Hepatocyte (in vitro differentiated cells): Measurements from ENCODE around the gene SORCS3. TPM values are rescaled to one million over a fixed set of nuclear protein-coding genes. Genes with fewer than 3 reads are reported as not detected.

Source experiments
- DNase-seq: peaks from one replicate; pipeline ENCODE4 v3.0.0-alpha.2; 2016; ENCODE audit warnings: low spot score
- H2AFZ ChIP-seq: fragments of 200-600 bp; sonication (generic); 2 replicates; pipeline ENCODE4 v1.6.0; 2016; ENCODE audit warnings: antibody characterized with exemption, mild to moderate bottlenecking
- H3K27ac ChIP-seq: fragments of 200-600 bp; sonication (generic); 2 replicates; pipeline ENCODE4 v1.5.1; 2016; ENCODE audit warnings: mild to moderate bottlenecking
- H3K27me3 ChIP-seq: fragments of 200-600 bp; sonication (generic); 2 replicates; pipeline ENCODE4 v1.6.1; 2016
- H3K36me3 ChIP-seq: fragments of 200-600 bp; sonication (generic); replicated peaks from 2 replicates; pipeline ENCODE4 v1.5.1; 2016; ENCODE audit warnings: low read depth; ENCODE audit not compliant: insufficient read depth
- H3K4me1 ChIP-seq: fragments of 200-600 bp; sonication (generic); 2 replicates; pipeline ENCODE4 v1.5.1; 2016; ENCODE audit warnings: mild to moderate bottlenecking, moderate library complexity; ENCODE audit not compliant: insufficient read depth
- H3K4me2 ChIP-seq: fragments of 200-600 bp; sonication (generic); 2 replicates; pipeline ENCODE4 v1.6.0; 2016
- H3K4me3 ChIP-seq: fragments of 200-600 bp; sonication (generic); 2 replicates; pipeline ENCODE4 v1.5.1; 2016; ENCODE audit warnings: mild to moderate bottlenecking
- H3K79me2 ChIP-seq: fragments of 200-600 bp; sonication (generic); 2 replicates; pipeline ENCODE4 v1.6.0; 2017; ENCODE audit warnings: mild to moderate bottlenecking
- H3K9me2 ChIP-seq: fragments of 200-600 bp; sonication (generic); replicated peaks from 2 replicates; pipeline ENCODE4 v1.6.0; 2017; ENCODE audit warnings: mild to moderate bottlenecking; ENCODE audit not compliant: insufficient read depth
- H3K9me3 ChIP-seq: fragments of 200-600 bp; sonication (generic); 2 replicates; pipeline ENCODE4 v1.5.1; 2016; ENCODE audit warnings: low read depth, mild to moderate bottlenecking
- H4K20me1 ChIP-seq: fragments of 200-600 bp; sonication (generic); 2 replicates; pipeline ENCODE4 v1.6.0; 2016; ENCODE audit warnings: mild to moderate bottlenecking; ENCODE audit not compliant: insufficient read depth, poor library complexity, severe bottlenecking
- EZH2 ChIP-seq: fragments of 200-600 bp; sonication (generic); IDR thresholded peaks from 2 replicates; pipeline ENCODE4 v1.6.1; 2016; ENCODE audit warnings: antibody characterized with exemption, mild to moderate bottlenecking, borderline replicate concordance
- EZH2phosphoT487 ChIP-seq: fragments of 200-600 bp; sonication (generic); IDR thresholded peaks from one replicate; pipeline ENCODE4 v1.6.1; 2018; ENCODE audit warnings: antibody characterized with exemption, mild to moderate bottlenecking, low read depth, moderate library complexity; ENCODE audit not compliant: unreplicated experiment, severe bottlenecking
- WGBS: methylation state at CpG from one replicate; pipeline ENCODE4 v1.1.6; 2016; ENCODE audit warnings: low lambda C conversion rate; ENCODE audit errors: missing lambda C conversion rate; 5-methylcytosine and 5-hydroxymethylcytosine counted together
- polyA plus RNA-seq: library from polyadenylated mRNA; unstranded; fragments of >200 nt; fragmentation: Nextera tagmentation; extraction: Ambion mirVana; gene quantifications from 2 replicates; pipeline ENCODE4 v1.2.1, GENCODE V29; 2016
- total RNA-seq: library from RNA; depleted of rRNA; stranded (reverse); fragments of >200 nt; gene quantifications from 2 replicates; pipeline ENCODE4 v1.2.3, GENCODE V29; 2014
- TF ChIP-seq, protein P1 (sequence below): fragments of 200-600 bp; sonication (generic); IDR thresholded peaks from 2 replicates; pipeline ENCODE4 v1.5.1; 2016; ENCODE audit warnings: antibody characterized with exemption, mild to moderate bottlenecking; ENCODE audit not compliant: poor library complexity

Gene SORCS3
- total and polyA plus RNA-seq, 2 experiments from 2014 or later: 0.59 to 0.80 TPM

DNA sequence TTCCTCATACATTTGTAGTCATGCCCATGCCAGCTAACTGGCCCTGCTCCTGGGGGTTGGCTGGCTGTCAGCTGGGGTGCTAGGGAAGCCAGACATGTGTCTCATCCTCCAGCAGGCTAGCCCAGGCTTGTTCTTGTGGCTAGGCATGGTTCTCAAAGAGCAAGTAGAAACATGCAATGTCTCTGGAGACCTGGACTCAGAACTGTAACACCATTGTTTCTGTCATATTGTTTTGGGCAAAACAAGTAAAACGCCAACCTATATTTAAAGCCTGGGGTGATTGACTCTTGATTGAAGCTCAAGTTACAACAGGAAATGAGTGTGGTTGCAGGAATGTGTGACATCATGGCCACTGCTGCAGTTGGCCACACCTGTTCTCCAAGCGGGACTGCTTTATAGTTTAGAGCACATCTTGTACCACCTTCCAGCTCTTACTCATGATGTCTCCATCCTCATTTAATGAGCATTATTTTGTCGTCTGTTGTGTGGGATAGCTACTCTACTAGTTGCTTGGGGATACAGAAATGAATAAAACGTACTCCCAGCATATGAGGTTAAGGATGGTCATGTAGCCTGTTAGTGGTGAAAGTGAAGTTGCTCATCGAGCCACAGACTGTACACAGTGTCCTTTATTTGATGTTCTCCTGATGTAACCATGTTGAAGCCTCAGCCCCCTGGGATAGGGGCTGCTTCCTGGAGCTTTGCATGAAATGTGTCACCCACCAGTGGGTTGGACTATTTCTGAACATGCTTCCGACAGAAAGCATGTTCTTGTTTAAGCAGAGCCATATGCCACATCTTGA lies 168.4 kb downstream of the SORCS3 start:
- TF ChIP-seq EZH2phosphoT487: no peak
- TF ChIP-seq, protein P1, sequence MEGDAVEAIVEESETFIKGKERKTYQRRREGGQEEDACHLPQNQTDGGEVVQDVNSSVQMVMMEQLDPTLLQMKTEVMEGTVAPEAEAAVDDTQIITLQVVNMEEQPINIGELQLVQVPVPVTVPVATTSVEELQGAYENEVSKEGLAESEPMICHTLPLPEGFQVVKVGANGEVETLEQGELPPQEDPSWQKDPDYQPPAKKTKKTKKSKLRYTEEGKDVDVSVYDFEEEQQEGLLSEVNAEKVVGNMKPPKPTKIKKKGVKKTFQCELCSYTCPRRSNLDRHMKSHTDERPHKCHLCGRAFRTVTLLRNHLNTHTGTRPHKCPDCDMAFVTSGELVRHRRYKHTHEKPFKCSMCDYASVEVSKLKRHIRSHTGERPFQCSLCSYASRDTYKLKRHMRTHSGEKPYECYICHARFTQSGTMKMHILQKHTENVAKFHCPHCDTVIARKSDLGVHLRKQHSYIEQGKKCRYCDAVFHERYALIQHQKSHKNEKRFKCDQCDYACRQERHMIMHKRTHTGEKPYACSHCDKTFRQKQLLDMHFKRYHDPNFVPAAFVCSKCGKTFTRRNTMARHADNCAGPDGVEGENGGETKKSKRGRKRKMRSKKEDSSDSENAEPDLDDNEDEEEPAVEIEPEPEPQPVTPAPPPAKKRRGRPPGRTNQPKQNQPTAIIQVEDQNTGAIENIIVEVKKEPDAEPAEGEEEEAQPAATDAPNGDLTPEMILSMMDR: no peak
- no peak for TF ChIP-seq EZH2
- Histone ChIP-seq H3K4me2 (no peak overlapping the region), H3K36me3 (no peaks in the 10 kb centered on the region), H2AFZ (no peak overlapping the region), H3K27me3 (no peaks in the 10 kb centered on the region), H3K27ac (peak overlapping the region; percentile 45), H3K4me1 (no peaks in the 10 kb centered on the region), H3K9me2 (no peaks in the 10 kb centered on the region), H3K79me2 (no peaks in the 10 kb centered on the region), H4K20me1 (no peaks in the 10 kb centered on the region), H3K9me3 (no peaks in the 10 kb centered on the region), H3K4me3 (no peak overlapping the region)
- DNase-seq: peak; percentile 26
- WGBS: 57% methylated on average over 6 of the region's 6 CpGs

GRCh38 chr10:104811166-104811565 lies 170.1 kb downstream of the SORCS3 start:
- 42% methylated on average over 1 of the region's 1 CpG for WGBS
- TF ChIP-seq, protein P1: no peak
- TF ChIP-seq EZH2 (no peak), EZH2phosphoT487 (no peak)
- no peaks in the 10 kb centered on the region for H3K9me3 ChIP-seq
- H3K27me3 ChIP-seq: no peaks in the 10 kb centered on the region
- no peaks in the 10 kb centered on the region for H3K36me3 ChIP-seq
- peak overlapping the region; percentile 40 for H3K27ac ChIP-seq
- no peaks in the 10 kb centered on the region for H4K20me1 ChIP-seq
- H3K4me1 ChIP-seq: no peaks in the 10 kb centered on the region
- no peak overlapping the region for H2AFZ ChIP-seq
- H3K79me2 ChIP-seq: no peaks in the 10 kb centered on the region
- H3K4me2 ChIP-seq: no peak overlapping the region
- H3K4me3 ChIP-seq: no peak overlapping the region
- DNase-seq: no peak
- no peaks in the 10 kb centered on the region for H3K9me2 ChIP-seq

GRCh38 chr10:104816501-104816900 lies 175.4 kb downstream of the SORCS3 start:
- H3K9me2 ChIP-seq: no peaks in the 10 kb centered on the region
- H3K79me2 ChIP-seq: no peaks in the 10 kb centered on the region
- TF ChIP-seq EZH2phosphoT487 (no peak), EZH2 (no peak)
- TF ChIP-seq, protein P1: no peak
- no peak overlapping the region for H3K4me2 ChIP-seq
- no peaks in the 10 kb centered on the region for H3K27me3 ChIP-seq
- H4K20me1 ChIP-seq: no peaks in the 10 kb centered on the region
- H2AFZ ChIP-seq: no peak overlapping the region
- H3K27ac ChIP-seq: no peak overlapping the region
- H3K4me3 ChIP-seq: no peak overlapping the region
- WGBS: 72% methylated on average over 2 of the region's 2 CpGs
- no peaks in the 10 kb centered on the region for H3K36me3 ChIP-seq
- H3K9me3 ChIP-seq: no peaks in the 10 kb centered on the region
- no peak for DNase-seq
- H3K4me1 ChIP-seq: no peaks in the 10 kb centered on the region
